ENCODE data around the gene WIZ.

DNA sequence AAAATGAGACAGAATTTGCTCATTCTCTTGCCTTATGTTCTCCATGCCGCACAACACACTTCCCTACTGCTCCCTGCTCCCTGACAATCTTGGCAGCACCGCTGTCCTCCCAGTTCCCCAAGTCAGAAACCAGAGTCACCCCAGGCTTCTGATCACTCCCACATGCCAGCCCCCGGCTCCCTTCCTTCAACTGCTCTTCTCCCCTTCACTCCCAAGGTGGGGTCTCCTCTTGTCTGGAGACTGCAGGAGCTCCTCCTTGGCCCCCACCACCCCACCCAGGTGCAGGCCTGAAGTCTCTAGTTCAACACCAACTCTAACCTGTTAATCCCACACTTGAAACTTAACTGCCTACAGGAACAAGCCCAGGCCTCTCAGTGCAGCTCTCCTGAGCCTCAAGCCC lies 53.3 kb downstream of the WIZ start:
- TF ChIP-seq CTCF (IDR thresholded peaks at IDR 0.05; ENCODE audit: borderline replicate concordance, extremely low read depth, low read length, poor library complexity, severe bottlenecking) (no peak), EZH2 (IDR thresholded peaks at IDR 0.05; ENCODE audit: borderline replicate concordance, low read depth, low read length, severe bottlenecking) (no peak)
